Measurements from ENCODE around the gene LRRC28.
"Not testable (repeated sequence)": the region's sequence is repeated elsewhere in the genome, so short reads cannot be mapped to it uniquely, and the experiment has no call there.

Gene LRRC28

DNA sequence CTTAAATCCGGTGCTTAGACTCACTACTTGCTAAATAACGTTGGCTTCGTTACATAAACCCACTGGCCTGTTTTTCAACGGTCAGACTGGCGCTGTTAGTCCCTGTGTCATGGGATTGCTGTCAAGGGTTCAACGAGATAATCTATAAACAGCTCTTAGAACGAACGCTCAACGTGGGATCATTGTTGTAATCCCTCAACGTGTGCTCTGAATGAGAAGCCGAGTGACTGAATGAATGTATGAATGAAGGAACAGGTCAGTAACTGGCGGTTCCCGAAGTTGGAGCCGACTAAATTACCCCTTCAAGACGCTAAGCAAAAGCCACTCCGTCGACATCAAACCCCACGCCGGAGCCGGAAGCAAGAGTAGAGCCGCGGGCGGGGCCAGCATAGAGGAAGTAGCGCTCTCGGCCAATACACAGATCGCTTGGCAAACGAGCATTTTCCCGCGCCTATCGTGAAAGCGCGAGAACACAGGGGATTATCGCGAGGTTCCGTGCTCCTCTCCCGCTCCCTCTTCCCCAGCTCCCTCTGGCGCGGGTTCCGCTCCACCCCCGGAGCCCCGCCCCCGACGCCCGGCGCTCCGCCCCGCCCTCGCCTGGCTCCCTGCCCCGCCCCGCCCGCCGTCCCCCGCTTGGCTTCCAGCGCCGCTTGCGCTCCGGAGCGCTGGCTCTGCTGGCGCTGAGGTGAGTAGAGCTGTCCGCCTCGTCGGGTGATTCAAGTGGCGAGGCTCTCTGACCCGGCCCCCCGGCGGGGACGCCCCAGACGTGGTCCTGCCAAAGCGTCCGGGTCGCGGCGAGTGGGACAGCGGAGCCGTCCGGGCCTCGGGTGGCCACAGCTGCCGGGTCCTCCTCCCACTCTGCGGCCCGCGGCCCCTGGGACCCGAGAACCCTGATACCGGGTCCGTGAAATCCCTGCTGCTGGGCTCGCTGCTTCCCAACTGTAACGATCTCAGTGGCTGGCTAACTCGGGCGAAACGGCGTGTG is at the start of gene LRRC28:
TSS of gene LRRC28 (plus strand) at position 625 of the 985 bp plus-strand sequence. CDS start 4,477 bp downstream, outside the sequence.
- DNase-seq: peak; percentile 99

- DNase-seq: no peak
Observed at GRCh38 chr15:99202176-99202552, 49.1 kb upstream of the LRRC28 start.

DNA sequence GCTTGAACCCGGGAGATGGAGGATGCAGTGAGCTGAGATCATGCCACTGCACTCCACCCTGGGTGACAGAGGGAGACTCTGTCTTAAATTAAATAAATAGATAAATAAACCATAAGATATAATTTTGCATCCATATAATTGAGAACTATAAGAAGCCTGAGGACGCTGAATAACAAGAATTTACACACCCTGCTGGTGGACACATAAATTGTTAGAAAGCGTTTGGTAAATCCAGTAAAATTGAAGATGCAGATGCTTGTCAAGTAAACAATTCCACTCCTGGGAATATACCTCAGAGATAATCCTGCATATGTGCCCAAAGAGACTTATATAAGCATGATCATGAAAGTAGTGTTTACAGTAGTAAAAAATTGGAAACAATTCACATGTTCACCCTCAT is 43.6 kb upstream of the LRRC28 start:
- peak; percentile 20 for DNase-seq

DNA sequence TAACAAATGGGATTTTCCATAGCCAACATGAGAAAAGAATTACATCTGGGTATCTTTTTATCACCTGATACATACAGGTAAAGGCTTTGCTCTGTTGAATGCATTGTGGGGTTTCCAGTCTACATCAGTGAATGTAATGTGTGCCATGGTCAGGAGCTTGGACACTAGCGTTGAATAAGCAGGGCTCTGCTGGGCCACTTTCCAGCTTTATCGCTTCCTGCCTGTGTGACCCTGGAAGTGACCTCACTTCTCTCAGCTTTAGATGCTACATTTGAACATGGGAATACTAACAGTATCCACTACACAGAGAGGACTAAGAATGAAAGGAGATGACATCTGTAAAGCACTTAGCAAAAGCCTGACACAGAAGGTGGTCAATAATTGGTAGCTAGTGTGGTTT is 42.0 kb upstream of the LRRC28 start:
- DNase-seq: no peak

- no peak for DNase-seq
Observed at GRCh38 chr15:99210334-99210733, 40.9 kb upstream of the LRRC28 start.

DNA sequence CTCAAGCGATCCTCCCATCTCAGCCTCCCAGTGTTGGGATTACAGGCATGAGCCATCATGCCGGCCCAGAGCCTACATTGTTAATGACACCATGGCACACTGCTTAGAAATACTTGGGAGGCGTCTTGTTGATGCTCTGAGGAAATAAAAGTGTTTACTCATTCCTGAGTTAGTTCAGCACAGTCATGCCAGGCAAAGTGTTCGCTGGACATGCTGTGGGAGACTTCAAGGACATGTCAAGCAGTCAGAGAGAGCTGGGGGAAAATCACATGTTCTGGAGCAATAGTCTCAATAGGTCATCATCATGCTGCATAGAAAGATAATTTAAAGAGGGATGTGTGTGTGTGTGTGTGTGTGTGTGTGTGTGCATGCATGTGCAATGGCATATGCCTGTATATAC is 39.4 kb upstream of the LRRC28 start:
- DNase-seq: no peak

GRCh38 chr15:99212406-99212805 is 38.9 kb upstream of the LRRC28 start:
- no peak for DNase-seq

DNA sequence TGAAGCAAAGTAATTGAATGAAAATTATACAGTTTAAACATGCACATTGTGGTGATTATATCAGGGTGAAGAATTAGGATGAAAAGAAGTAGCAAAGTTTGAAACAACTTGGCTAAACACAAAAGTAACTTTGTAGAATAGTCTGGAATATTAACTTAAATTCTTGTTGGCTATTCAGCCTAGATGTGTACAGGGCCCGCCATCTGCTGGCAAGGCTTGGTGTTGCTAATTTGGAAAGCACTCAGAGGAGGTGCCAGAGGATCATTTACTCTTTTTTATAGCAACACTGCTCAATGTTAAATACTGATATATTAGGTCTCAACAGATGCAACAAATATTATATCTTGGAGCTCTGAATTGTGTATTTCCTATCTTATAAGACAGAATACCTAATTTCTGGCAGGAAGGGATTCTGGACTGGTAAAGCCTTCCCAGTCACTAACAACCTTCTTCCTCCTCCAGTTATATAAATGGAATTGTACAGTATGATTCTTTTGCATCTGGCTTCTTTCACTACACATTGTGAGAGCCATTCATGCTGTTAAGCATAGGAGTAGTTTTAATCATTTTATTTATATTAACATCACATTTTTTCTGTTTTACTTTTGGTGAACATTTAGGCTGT is 38.0 kb upstream of the LRRC28 start:
- DNase-seq: peak; percentile 62

DNA sequence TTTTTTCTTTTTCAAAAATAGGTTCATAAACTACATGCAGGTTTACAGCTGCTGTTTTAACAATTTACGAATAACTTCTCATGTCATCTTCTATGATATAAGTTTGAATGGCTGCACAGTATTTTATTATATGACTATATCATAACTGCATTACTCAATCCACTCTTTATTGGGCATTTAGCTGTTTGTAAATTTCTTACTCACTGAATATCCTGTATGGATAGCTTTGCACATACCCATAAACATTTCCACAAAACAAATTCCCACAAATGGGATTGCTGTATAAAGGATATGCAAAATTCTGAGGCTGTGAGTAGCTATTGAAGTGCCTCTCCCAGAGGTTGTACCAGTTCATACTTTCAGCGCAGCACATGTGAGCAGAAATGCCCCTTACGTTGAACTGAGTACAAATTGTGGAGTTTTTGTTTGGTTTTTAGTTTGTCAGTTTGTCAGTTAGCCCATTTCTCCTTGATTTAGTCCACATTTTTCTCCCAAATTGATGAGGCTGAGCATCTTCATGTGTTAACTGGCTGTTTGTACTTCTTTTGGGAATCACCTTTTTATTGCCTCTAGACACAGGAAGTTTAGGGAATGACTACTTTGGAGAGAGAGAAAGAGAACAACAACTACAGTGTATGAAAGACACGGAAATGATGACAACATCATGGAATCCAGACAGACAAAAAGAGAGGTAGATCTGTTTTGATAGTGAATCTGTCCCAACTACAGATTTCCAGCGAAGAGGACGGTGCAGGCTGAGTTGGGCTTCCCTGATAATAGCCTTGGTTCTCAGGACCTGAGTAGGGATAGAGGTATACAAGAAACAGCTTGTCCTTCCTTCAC is 26.7 kb upstream of the LRRC28 start:
- no peak for DNase-seq

- DNase-seq: no peak
Observed at GRCh38 chr15:99226802-99227201, 24.5 kb upstream of the LRRC28 start.

DNA sequence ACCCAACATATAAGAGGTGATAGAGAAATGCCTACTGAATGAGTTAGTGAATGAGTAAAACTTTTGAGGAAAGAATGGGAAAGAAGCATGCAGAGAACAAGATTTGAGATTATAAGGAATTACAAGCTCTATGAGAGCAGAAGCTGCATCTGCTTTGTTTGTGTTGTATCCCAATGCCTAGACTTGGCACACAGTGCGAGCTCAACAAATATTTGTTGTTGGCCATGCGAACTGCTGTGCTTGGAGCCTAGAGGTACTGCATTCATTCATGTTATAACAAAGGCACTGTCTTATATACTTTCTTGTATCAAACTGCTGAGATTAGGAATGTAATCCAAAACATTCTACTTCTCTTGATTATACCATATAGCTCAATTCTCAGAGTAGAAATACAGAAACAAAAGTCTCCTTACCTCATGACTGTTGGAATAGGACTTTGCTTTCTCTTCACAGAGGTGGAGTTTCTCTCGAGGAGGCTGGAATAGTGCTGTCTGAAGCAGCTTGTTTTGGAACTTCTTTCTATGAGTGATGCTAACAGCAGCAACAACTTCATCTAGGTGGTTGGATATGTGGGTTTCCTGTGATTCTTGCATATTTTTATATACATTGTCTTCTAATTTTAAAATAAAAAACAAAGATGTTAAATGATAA is 23.0 kb upstream of the LRRC28 start:
- no peak for DNase-seq

GRCh38 chr15:99230867-99231266 is 20.4 kb upstream of the LRRC28 start:
- DNase-seq: no peak

- DNase-seq: no peak
Observed at GRCh38 chr15:99232740-99233139, 18.5 kb upstream of the LRRC28 start.

DNA sequence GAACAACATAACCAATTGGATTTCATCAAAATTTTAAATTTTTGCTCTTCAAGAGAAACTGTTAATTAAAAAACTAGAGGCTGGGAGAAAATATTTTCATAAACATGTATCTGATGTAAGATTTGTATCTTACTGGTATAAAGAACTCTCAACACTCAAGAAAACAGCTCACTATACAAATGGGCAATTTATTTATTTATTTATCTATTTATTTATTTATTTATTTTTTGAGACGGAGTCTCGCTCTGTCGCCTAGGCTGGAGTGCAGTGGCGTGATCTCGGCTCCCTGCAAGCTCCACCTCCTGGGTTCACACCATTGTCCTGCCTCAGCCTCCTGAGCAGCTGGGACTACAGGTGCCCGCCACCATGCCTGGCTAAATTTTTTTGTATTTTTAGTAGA is 17.1 kb upstream of the LRRC28 start:
- not testable (repeated sequence) for DNase-seq

GRCh38 chr15:99238849-99239248 is 12.4 kb upstream of the LRRC28 start:
- DNase-seq: no peak

- DNase-seq: no peak
Observed at GRCh38 chr15:99239545-99240198, 11.6 kb upstream of the LRRC28 start.

GRCh38 chr15:99241752-99242151 is 9.5 kb upstream of the LRRC28 start:
- DNase-seq: no peak

DNA sequence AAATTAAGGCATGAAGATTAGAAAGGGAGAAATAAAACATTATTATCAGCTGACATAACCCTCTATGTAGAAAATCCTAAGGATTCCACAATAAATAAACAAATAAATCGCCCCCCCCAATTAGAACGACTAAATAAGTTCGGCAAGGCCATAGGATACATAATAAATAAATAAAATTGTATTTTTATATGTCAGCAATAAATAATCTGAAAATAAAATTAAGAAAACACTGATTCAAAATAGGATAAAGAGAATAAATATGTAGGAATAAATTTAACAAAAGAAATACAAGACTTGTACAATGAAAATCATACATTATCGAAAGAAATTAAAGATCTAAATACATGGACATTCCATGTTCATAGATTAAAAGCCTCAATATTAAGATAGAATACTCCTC is 7.0 kb upstream of the LRRC28 start:
- no peak for DNase-seq

- DNase-seq: no peak
Observed at GRCh38 chr15:99247062-99247461, 4.2 kb upstream of the LRRC28 start.

DNA sequence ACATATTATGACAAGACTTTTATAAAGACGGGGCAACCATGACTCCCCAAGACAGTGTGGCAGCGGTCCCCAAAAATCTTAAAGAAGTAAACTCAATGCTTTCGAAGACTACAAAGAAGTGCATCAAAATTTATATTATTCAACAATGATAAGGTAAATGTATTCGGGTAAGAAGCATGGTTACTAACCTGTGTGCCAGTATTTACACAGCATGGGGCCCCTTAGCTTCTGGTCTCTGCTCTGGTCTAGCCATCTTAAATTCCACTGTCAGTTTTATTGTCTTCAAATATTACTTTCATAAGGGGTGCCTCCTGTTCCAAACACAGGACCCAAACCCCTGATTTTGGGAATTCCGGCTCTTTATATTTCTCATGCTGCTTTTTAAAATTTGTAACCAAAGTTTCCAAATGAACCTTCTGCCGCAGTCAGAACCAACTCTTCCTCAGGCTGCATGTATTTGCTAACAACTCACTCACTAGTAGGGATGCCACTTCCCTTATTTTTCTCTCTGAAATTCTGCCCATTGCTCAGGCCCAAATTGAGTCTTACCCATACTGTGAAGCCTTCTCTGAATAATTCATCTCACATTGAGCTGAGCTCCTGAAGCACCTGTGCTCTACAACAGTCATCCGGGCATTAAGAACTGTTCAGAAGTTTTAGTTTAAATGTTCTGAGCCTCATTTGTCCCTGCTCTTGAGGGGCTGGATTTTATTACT is 3.1 kb upstream of the LRRC28 start:
- no peak for DNase-seq

GRCh38 chr15:99249270-99249841 is 1.9 kb upstream of the LRRC28 start, which contains the start of gene TTC23:
TTC23 (minus strand) TSS chr15:99249581; CDS start chr15:99228712, 20,869 bp downstream.
- DNase-seq: no peak

Data from NCI-H1105 treated with DMSO at 0.1 percent for 48 hours (cell line).